NCI-H446 (cell line): ENCODE results near the gene FAM162B.
A peak's percentile ranks its signal among the peaks of the same experiment; 100 is the strongest.
"Not testable (repeated sequence)": the region's sequence is repeated elsewhere in the genome, so short reads cannot be mapped to it uniquely, and the experiment has no call there.

Experiments
- DNase-seq, 2 experiments: peaks; one replicate each; lab custom pipeline; 2025; lab: John Stamatoyannopoulos, UW

The FAM162B gene

DNA sequence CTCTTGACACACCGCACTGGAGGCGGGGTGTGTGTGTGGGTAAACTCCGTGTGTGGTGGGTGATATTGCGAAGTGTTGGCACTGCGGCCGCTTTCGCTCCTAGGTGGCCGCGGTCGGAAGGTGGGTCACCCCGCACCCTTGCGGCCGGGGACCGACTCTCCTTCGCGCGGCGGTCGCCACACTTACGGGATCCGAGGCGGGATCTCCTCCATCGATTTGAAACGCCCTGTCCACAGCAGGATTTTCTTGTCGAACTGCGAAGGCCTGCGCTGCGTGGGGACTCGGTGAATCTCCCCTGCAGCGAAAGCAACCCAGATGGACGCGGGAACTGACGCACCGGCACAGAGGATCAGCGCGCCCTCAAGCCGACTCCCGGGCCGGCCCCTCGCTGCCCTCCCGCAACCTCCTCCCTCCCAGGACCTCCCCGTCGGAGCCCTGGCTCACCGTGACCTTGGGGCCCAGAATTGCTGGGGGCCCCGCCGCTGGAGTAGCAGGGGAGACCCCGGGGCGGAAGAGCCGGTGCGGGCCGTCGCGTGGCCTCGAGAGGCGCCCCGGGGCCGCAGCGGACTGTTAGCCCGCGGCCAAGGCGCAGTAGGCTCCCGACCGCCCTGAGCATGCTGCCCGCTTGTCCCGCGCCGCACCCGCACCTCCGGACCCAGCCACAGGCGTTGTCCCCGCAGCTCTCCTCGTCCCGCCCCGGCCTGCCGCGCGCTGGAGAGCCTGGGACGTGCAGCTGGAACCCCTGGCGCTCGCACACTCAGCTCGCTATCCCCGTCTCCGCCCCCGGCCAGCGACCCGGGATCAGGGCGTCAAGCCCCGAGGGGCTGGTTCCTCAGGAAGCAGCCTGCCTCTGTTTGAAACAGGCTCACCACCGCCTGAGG lies at the start of gene FAM162B:
TSS of gene FAM162B (minus strand) at position 759 of the 881 bp plus-strand sequence. CDS start at position 616, 143 bp downstream.
- no peak for DNase-seq

DNA sequence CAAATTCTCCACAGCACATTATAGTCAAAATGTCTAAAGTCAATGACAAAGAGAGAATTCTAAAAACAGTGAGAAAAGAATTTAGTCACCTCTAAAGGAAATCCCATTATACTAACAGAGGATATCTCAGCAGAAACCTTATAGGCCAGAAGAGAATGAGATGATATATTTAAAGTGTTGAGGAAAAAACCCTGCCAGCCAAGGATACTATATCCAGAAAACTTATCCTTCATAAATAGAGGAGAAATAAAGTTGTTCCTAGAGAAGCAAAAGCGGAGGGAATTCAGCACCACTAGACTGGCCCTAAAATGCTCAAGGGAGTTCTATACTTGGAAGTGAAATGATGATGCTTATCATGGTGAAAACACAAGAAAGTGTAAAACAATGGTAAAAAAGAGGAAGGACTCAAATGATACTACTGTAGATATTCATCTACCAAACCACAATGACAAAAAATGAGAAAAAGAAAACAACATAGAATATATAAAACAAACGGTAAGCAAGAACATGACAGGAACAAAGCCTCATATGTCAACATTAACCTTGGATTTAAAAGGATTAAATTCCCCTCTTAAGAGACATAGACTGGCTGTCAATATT lies 46.6 kb upstream of the FAM162B start:
- no peak for DNase-seq

DNA sequence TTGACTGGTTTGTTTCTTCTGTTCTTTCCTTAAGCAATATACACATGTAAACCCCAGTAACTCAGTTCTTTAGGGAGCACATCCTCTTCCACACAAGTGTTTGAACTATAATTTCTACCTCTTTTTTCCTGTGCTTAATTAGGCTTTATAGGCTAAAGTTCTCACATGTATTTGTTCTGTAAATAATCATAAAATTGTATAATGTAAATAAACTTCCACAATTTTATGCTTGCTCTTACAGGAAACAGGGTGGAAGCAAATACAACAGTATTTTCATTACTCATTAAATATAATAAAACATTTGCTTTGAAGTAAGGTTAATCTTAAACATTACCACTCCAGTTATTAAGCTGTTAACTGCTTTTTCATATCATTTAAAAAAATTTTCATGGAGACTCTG lies 36.5 kb upstream of the FAM162B start:
- no peak for DNase-seq

DNA sequence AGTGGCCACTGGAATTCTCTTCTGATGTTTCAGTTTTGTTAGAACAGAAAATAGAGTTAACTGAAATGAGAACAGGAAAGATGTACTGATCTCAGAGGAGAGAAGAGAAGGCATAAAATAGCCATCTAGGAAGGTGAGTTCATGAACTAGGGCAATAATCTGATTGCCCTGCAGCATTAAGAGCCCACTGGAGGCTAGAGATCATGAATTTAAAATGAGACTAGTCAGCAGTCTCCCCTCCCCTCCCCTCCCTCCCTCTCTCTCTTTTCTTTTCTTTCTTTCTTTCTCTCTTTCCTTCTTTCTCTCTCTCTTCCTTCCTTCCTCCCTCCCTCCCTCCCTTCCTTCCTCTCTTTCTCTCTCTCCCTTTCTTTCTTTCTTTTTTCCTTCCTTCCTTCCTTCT lies 34.4 kb upstream of the FAM162B start:
- no peak for DNase-seq

DNA sequence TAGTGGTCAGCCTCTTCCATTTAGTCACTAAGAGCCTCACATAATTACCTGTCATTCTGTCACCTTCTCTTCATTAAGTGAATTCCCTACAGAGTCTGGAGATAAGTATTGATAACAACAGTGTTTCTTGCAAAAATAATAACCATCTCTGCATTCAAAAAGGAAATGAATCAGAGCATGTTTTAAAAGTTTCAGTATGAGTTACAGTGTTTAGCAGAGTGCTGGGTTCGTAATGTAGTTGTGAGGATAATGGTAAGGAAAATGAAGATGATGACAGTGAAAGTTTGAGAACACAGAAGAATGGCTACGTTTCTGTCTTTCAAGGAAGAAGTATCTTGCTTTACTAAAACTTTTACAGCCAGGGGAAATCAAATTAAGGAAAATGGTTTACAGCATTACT lies 32.1 kb upstream of the FAM162B start:
- DNase-seq = no peak

DNA sequence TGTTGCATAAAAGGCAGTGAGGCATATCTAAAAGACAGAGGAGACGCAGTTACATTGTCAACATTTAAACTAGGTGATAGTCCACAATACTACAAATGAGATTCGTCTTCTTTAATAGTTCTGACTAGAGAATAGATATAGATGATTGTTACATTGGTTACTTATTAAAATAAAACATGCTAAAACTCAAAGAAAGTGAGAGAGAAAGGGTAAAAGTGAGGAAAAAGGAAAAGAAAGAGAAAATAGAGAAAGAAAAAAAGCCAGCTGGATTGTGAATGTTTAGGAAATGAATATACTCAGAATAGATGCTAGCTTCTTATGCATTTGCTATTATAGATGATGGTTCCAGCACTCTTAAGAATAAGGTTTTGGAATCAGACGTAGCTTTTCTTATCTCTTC lies 27.7 kb upstream of the FAM162B start:
- no peak for DNase-seq

DNA sequence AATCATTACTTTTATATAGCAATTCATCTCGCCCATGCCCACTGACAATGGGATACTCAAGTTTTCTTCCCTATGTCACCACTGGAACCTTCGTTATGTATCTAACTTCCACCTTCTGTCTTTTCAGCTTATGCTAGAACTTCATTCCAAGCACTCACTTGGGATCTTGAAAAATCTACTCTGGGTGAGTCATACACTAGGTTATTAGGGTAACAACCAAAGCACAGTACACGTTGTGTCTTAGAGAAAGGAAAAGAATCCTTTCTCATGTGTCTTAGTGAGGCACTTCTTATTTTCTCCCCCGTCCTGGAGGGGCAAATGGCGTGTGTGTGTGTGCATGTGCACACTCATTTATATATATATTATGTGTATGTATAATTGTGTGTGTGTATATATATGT lies 18.3 kb upstream of the FAM162B start:
- no peak for DNase-seq

DNA sequence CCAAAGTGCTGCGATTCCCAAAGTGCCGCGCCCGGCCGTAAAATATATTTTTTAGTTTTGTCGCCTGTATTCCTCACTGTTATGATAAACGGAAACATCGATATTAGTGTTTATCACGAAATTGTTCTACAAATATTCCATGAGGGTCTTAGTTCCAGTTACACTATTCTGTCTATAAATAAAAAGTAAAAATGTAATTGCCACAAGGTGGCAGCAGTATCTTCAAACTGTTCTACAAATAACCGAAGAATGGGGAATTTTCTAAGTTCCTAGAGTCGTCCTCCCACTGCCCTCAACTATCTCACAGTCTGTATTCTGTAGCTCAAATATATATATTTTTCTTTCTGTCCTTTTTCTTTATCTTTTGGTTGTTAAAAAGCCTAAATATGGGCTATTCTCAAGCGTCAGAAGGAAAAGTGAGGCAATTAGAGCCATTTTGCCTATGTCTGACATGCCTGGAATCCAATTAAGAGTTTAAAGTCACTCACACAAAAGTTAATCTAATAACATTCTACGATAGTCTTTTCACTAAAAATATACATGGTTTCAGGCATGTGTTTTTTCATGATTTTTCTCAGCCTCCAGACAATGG lies 14.2 kb upstream of the FAM162B start:
- peak in 1 of 2 experiments; percentile 40 for DNase-seq

DNA sequence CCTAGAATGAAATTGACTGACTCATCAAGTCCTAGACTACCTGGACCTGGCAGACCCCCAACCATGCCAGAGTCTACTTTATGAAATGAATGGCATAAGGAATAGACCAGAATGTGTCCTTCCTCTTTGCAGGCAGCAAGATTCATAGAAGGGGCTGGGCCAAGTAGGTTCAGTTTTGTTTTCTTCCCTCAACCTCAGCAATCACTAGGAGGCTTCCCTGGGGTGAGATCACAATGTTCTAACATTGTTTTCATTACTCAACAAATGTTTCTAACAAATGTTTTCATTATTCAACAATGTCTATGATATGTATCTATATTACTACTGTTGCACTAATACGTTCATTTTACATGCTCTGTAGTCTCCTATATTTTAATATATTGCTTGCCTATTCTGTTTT lies 8.4 kb upstream of the FAM162B start:
- DNase-seq = no peak

DNA sequence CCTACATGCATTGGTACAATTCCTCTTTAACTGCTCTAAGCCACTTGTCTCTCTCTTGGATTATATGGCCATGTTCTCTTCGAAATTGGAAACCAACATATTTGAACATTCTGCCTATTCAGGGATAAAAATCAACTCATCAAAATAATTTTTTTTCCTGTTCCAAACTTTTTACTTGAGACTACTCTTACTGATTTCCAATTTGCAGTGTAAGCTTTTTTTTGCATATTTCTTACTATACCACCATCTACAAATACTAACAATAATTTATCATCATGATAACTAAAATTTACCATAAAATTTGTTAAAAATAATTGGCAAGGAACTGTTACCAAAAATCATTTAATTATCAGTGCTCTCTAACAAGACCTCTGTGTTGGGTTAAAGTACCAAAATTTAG lies 6.9 kb upstream of the FAM162B start:
- no peak for DNase-seq

DNA sequence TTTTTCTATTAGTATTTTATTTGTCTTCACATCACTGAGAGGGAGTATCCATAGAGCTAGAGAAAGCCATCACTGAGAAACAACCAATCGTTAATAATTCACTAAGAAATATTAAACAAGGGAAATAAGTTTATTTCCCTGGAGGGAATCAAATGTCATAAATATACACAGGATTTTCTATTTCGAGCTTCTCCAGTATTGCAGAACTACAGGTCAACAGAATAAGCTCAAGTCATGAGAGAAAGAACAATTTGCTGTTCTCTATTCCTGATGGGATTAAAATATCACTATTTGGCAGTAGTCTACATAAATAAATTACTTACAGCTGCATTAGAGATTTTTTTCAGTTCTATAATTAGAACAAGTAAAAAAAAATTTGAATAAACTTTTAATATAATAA lies 2.2 kb upstream of the FAM162B start:
- DNase-seq = no peak

DNA sequence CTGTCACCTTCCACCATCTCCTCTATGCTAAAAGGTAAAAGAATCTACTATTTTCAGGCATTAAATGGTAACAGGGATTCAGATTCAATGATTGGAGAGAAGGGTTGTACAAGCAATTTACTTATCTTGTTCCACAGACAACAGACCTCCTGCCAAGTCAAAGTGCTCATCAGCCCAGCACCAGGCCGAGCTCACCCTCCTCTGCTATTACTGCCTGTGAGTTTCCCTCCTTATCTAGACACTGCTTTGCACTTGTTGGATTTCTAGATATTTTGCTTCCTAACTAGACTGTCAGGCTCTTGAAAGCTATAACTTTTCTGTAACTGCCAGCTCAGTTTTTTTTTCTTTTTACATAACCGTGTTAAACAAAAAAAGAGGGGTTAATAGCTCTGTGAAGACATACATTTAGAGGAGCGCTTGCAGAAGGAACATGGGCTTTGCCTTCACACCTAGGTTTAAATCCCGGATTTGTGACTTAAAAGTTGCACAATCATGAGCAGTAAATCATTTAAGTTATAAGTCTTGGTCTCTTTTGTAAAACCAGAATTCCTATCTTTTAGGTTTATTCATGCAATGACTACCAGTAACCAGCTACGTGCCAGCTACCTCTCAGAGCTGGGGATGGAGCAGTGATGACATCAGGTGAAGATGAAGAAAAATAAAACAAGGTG lies 1.1 kb upstream of the FAM162B start:
- no peak for DNase-seq

DNA sequence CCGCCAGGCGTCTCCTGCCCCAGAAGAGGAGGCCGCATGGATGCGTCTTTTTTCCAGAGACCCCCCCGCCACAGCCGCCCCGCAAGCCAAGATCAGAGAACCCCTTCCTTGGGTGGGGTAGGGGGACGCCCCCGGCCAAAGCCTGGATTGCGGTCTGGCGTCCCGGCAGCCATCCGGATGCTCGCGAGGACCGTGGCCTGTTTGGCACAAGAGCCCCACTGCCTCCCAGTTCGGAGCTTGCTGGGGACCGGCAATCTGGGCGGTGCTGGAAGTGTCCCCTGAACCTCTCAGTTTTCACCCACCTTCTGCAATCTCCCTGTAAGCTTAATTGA lies 924 bp downstream of the FAM162B start:
- DNase-seq = no peak

DNA sequence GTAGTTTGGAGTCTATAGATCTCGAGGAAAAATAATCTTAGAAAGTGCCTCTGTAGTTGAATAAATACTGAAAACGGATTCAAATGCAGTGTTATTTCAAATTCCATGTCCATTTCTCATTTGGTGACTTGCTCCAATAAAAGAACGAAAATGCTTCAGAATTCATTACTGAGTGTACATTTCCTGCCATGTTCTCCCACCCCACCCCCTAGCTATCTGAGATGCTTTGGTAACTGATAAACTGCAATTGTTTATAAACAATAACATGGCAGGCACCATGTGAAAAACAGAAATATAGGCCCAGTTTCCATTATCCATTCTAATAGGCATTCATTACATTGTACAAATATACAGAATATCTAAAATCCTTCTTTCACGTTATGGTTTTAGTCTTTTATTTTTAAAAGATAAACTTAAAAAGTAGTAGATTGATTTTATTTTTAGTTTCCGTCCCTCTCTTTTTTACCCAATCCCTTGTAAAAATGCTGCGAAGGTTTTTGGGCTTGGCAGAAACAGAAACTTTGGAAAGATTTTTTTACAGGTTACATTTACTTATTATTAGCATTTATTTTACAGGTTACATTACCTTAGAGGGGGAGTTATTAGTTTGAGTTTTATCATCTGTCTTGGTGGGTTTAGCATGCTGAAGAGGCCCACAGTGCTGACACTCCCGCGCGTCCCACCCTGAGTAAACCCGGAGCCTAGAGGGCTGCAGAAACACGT lies 1.5 kb downstream of the FAM162B start:
- no peak for DNase-seq

DNA sequence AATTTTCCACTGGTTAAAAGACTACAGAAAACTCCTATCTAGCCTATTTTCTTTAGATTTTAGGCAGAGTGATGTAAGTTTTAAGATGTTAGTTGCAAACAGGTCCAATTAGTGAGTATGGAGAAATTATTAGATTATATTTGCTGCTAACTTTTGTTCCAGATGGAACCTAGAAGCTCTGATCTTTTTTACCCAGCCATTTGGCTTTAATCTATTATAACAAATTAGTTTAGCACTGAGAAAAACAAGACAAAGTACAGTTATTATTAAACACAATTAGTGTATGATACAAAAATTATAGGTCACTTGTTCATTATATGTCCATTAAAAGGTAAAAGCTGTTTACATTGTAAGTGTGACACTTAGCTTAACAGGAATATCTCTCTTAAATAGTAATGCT lies 2.5 kb downstream of the FAM162B start:
- no peak for DNase-seq

DNA sequence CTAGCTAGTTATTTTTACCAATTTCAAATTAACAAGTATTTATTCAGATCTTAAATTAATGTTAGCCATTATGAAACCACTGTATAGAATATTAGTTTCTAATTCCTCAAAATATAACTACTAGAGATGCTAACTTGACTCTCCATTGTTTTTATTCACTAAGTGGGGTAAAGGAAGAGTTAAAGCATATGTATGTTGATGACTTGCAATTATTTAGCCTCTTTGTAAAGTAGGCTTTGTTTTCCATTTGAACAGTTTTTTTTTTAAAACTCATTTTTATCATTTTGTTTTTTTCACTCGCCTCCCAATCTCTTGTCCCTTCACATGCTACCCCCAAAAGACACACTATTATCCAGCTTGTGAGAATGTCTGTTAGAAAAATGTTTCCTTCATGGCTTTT lies 3.3 kb downstream of the FAM162B start:
- no peak for DNase-seq

DNA sequence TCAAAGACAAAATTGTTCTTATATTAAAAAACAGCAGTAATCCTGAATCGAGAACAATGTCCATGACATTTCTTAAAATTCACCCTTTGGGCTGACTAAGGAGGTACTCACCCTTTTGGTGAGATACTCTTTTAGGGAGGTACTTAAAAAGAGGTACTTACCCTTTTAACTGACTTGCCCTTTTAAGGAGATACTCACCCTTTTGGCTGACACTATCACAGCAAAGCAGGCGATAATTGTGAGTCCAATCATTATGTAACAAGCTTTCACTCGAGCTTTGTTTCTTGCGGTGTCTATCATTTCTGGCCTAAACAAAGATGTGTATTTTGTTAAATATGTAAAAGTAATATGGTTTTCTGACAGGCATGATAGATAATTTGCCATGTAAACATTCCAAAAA lies 3.7 kb downstream of the FAM162B start:
- DNase-seq = no peak

DNA sequence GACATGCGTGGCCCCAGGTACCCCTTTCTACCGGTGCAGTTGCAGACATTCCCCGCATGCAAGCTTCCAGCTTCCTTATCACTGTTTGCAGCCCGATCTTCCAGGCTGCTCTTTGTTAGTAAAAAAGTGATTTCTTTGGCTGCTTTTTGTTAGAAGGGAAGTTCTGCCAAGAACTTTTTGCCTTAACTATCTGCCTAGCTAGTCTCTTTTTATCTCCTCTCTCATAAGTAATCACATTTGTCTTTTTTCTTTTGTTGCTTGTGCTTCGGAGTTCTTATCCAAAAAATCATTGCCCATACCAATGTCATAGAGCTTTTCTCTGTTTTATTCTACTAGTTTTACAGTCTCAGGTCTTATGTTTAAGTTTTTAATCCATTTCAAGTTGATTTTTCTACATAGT lies 20.3 kb downstream of the FAM162B start:
- no peak for DNase-seq

DNA sequence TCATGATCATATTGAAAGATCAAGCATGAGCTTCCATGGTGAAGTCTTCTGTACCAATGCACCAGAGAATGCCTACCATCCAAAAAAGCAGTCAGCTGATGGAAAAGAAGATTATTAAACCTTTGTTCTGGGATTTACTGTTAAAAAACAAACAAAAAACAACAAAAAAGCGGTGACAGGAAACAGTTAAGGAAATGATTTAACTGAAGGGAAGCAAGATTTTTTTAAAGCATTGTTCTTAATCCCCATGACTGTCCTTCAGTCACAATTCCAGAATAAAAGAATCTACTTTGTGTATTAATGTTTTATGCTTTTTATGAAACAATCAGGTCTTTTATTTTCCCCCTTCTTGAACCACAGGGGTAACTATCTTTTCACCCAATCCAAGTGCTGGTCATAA lies 23.9 kb downstream of the FAM162B start:
- DNase-seq = no peak

DNA sequence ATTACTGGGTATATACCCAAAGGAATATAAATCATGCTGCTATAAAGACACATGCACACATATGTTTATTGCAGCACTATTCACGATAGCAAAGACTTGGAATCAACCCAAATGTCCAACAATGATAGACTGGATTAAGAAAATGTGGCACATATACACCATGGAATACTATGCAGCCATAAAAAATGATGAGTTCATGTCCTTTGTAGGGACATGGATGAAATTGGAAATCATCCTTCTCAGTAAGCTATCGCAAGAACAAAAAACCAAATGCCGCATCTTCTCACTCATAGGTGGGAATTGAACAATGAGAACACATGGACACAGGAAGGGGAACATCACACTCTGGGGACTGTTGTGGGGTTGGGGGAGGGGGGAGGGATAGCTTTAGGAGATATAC lies 25.0 kb downstream of the FAM162B start:
- not testable (repeated sequence) for DNase-seq

DNA sequence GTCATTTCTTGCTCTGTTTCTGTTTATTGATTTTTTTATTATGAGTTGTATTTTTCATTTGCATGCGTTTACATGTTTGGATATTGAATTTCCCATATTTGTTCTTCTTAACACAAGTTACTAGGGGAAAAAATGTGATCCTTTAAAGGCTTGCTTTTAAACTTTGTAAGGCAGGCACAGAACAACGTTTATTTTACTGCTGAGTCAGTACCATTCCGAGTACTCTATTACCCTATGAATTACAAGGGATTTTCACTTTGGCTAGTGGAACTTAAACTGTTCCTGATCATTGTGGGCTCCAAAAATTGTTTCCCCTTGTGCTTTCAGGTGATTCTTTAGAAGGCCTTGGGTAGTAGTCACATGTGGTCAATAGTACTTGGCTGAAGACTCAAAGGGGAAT lies 28.5 kb downstream of the FAM162B start:
- DNase-seq = no peak

DNA sequence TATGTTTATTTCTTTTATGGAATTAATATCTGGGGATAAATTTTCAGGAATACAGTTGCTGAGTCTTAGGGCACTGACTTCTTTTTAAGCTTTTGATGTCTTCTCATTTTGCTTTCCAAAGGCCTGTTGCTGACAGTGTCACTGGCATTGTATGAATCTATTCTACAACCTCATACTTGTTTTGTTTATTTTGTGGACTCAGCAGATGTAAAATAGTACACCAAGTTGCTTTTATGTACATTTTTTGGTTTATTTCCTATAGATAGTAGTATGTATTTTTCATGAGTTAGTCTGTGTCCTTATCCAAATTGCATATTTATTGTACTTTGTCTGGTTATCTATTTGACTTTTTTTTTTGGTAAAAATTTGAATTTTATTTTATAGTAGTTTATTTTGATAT lies 35.0 kb downstream of the FAM162B start:
- DNase-seq = no peak
